Middle frontal gyrus (tissue), 1 donor: ENCODE results near the gene ENOX1.

Experiments
- DNase-seq: peaks from one replicate; pipeline ENCODE4 v3.0.0-alpha.2; 2015; ENCODE audit warnings: low spot score; ENCODE audit errors: extremely low spot score

ENOX1 gene

GRCh38 chr13:43546251-43546650 is 240.5 kb downstream of the ENOX1 start:
- DNase-seq: no peak

GRCh38 chr13:43545317-43545874 is 241.4 kb downstream of the ENOX1 start:
- no peak for DNase-seq

GRCh38 chr13:43544631-43545030 is 242.1 kb downstream of the ENOX1 start:
- no peak for DNase-seq

GRCh38 chr13:43544011-43544410 is 242.8 kb downstream of the ENOX1 start:
- DNase-seq: no peak

- no peak for DNase-seq
Measured at GRCh38 chr13:43543331-43543730, 243.4 kb downstream of the ENOX1 start.

- DNase-seq: no peak
Measured at GRCh38 chr13:43537124-43537523, 249.6 kb downstream of the ENOX1 start.

- DNase-seq: no peak
Measured at GRCh38 chr13:43529796-43530195, 257.0 kb downstream of the ENOX1 start.

GRCh38 chr13:43528992-43529391 is 257.8 kb downstream of the ENOX1 start:
- no peak for DNase-seq

GRCh38 chr13:43522788-43523187 is 264.0 kb downstream of the ENOX1 start:
- DNase-seq: no peak

- no peak for DNase-seq
Measured at GRCh38 chr13:43520351-43520750, 266.4 kb downstream of the ENOX1 start.

GRCh38 chr13:43518833-43519232 is 267.9 kb downstream of the ENOX1 start:
- DNase-seq: no peak

GRCh38 chr13:43516401-43516833 is 270.4 kb downstream of the ENOX1 start:
- no peak for DNase-seq

- DNase-seq: no peak
Measured at GRCh38 chr13:43515531-43515930, 271.2 kb downstream of the ENOX1 start.

GRCh38 chr13:43514311-43514710 is 272.5 kb downstream of the ENOX1 start:
- no peak for DNase-seq

GRCh38 chr13:43512221-43512620 is 274.6 kb downstream of the ENOX1 start:
- no peak for DNase-seq

GRCh38 chr13:43510956-43511901 is 275.5 kb downstream of the ENOX1 start:
- DNase-seq: no peak

GRCh38 chr13:43495732-43496131 is 291.0 kb downstream of the ENOX1 start:
- DNase-seq: no peak

- no peak for DNase-seq
Measured at GRCh38 chr13:43494206-43494605, 292.6 kb downstream of the ENOX1 start.

- DNase-seq: no peak
Measured at GRCh38 chr13:43493496-43494000, 293.2 kb downstream of the ENOX1 start.

GRCh38 chr13:43492745-43493144 is 294.0 kb downstream of the ENOX1 start:
- no peak for DNase-seq

- DNase-seq: no peak
Measured at GRCh38 chr13:43492311-43492710, 294.5 kb downstream of the ENOX1 start.

- DNase-seq: no peak
Measured at GRCh38 chr13:43489233-43489632, 297.5 kb downstream of the ENOX1 start.

GRCh38 chr13:43487885-43488284 is 298.9 kb downstream of the ENOX1 start:
- no peak for DNase-seq
